ENCODE measurements around the gene MYOD1.

DNA sequence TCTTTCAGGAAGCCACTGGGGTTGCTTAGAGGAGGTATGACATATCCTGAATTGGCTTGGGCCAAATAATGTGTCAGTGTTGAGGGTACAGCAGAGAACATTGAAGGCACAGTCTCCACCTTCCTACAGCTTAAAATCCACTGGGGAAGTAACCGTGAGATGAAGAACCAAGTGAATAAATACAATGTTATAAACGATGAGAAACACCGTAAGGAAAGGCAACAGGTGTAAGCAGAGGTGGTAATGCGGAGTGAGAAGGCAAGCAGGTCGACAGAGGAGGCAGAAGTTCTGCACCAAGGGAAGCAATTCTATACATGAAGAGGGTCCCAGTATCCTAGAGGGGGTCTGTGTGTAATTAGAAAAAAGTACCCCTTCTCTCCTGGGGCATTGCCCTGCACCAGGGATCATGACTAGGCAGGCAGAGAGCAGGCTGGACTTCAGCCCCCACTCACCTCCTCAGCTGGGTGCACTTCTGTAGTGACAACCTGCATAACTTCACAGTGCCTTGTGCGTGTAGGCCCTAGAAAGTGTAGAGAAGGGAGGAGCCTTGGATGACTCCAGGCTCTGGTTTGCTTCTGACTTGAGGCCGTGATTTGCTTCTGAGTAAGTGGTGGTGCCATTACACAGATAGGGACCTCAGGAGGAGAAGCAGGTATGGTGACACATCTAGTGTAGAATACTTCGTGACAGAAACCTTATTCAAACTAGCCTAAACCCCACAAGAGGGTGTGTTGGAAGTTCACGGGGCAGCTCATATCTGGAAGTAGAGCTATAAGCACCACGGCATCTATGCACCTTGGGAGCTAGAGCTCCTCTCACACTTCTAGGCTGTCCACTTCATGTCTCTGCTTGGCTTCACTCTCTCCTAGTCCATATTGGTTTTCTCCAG lies 4.9 kb downstream of the MYOD1 start:
- TF ChIP-seq CTCF (IDR thresholded peaks at IDR 0.05) (no peak), POLR2A (IDR thresholded peaks at IDR 0.05) (no peak)
